Psoas muscle (tissue), 8 donors: ENCODE data around the gene PGS1. TPM values are rescaled to one million over a fixed set of nuclear protein-coding genes. Genes with fewer than 3 reads are reported as not detected.

Experiments used
- ATAC-seq, 4 donors: fragments of 200-7000 bp; cut with Tn5 transposase; one replicate each; pipeline ENCODE4 v1.9.1; 2020; ENCODE audit warnings: moderate library complexity in 3 of 4, mild to moderate bottlenecking in 2 of 4
- DNase-seq, 2 donors: peaks; one replicate each; pipeline ENCODE4 v3.0.0-alpha.2; 2020
- H3K27ac ChIP-seq: fragments of 200-600 bp; one replicate; pipeline ENCODE4 v1.8.0; 2022
- H3K27me3 ChIP-seq, 3 donors: fragments of 200-600 bp in 1 of 3; one replicate each; pipeline versions ENCODE4 v1.6.1 to v1.8.0; 2013 to 2022; ENCODE audit warnings: low read length in 2 of 3, mild to moderate bottlenecking in 2 of 3, moderate library complexity in 1 of 3; ENCODE audit not compliant: insufficient read depth in 3 of 3
- H3K36me3 ChIP-seq, 2 donors: fragments of 200-600 bp in 1 of 2; one replicate each; pipeline versions ENCODE4 v1.6.1 to v1.8.0; 2013 to 2022; ENCODE audit warnings: low read depth in 1 of 2, mild to moderate bottlenecking in 1 of 2, moderate library complexity in 1 of 2; ENCODE audit not compliant: insufficient read depth in 1 of 2
- H3K4me1 ChIP-seq: fragments of 200-600 bp; one replicate; pipeline ENCODE4 v1.8.0; 2022
- H3K4me3 ChIP-seq: fragments of 200-600 bp; one replicate; pipeline ENCODE4 v1.8.0; 2022; ENCODE audit warnings: mild to moderate bottlenecking
- H3K9me3 ChIP-seq: fragments of 200-600 bp; one replicate; pipeline ENCODE4 v1.8.0; 2022
- WGBS, 3 donors: extraction: QIAGEN DNeasy Blood & Tissue Kit; methylation state at CpG; one replicate each; pipeline versions ENCODE4 v1.1.6 to v1.1.7; 2013; 5-methylcytosine and 5-hydroxymethylcytosine counted together
- intact Hi-C, 2 donors: fragments of 100-400 bp; cut with DNase I; formaldehyde crosslinking; loops; one replicate each; pipeline versions ENCODE4 v1.11.0 to v1.14.2; 2022
- polyA plus RNA-seq, 3 donors: library from polyadenylated mRNA; stranded (reverse); fragments of 200-250 nt; gene quantifications; one replicate each; pipeline ENCODE4 v1.2.3, GENCODE V29; 2013
- total RNA-seq, 4 donors: library from RNA; stranded (reverse); fragmentation: NEBNext Ultra II Directional in 2 of 4; extraction: Animal tissue kit (Norgen Biotek cat#: 25700) in 2 of 4; gene quantifications; one replicate each; pipeline versions ENCODE4 v1.2.1 to v1.2.4, GENCODE V29; 2021 to 2023
- TF ChIP-seq, protein P1 (sequence below): fragments of 200-600 bp; IDR thresholded peaks from one replicate; pipeline ENCODE4 v1.8.0; 2022; ENCODE audit warnings: antibody characterized with exemption
- donor health status: healthy with polysubstance abuse.
- donor health status: DM: no; HTN: no; CAD: no; lungs with moderate emphysema.
- donor health status: Bipolar disorder and iron deficiency.
- donor health status: healthy.
- donor health status: DM: yes; HTN: yes; CAD: no.
- donor health status: DM: no; HTN: no; CAD: no.
- donor health status: DM: no; HTN: no; CAD: no.
- donor health status: DM: yes; HTN: yes; CAD: no.

The PGS1 gene
- total and polyA plus RNA-seq, 7 donors = 10.2 to 24.2 (median 16.3) TPM

DNA sequence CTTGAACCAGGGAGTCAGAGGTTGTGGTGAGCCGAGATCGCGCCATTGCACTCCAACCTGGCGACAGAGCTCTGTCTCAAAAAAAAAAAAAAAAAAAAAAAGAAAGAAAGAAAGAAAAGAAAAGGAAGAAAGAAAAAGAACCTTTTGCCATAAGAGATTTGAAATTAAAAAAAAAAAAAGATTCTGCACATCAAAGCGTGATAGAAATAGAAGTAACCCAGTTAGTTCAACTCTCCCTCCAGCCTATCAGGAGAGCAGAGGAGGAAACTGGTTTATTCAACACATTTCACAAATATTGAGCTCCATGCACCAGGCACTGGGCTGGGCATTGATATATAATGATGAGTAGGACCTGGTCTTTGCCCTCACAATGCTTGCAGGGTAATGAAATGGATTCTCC, 16.2 kb upstream of the PGS1 start:
- intact Hi-C loops = loop anchor here in 1 of 2 donors (5.0 kb wide), 1 partner anchor 70 kb away; no protein-coding TSS in a partner anchor
- TF ChIP-seq, protein P1, sequence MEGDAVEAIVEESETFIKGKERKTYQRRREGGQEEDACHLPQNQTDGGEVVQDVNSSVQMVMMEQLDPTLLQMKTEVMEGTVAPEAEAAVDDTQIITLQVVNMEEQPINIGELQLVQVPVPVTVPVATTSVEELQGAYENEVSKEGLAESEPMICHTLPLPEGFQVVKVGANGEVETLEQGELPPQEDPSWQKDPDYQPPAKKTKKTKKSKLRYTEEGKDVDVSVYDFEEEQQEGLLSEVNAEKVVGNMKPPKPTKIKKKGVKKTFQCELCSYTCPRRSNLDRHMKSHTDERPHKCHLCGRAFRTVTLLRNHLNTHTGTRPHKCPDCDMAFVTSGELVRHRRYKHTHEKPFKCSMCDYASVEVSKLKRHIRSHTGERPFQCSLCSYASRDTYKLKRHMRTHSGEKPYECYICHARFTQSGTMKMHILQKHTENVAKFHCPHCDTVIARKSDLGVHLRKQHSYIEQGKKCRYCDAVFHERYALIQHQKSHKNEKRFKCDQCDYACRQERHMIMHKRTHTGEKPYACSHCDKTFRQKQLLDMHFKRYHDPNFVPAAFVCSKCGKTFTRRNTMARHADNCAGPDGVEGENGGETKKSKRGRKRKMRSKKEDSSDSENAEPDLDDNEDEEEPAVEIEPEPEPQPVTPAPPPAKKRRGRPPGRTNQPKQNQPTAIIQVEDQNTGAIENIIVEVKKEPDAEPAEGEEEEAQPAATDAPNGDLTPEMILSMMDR = no peak
- H3K4me1 ChIP-seq = peaks cover 9% of the 10 kb centered on the region
- no peak overlapping the region for H3K4me3 ChIP-seq
- no peak overlapping the region for H3K27ac ChIP-seq
- 97 to 98% (median 98%) methylated on average over 5 of the region's 5 CpGs for WGBS, 3 donors
- H3K9me3 ChIP-seq = no peaks in the 10 kb centered on the region
- peaks cover 0 to 19% of the 10 kb centered on the region in 2 donors for H3K36me3 ChIP-seq
- DNase-seq = no peak
- no peaks in the 10 kb centered on the region for H3K27me3 ChIP-seq
- ATAC-seq = no peak

DNA sequence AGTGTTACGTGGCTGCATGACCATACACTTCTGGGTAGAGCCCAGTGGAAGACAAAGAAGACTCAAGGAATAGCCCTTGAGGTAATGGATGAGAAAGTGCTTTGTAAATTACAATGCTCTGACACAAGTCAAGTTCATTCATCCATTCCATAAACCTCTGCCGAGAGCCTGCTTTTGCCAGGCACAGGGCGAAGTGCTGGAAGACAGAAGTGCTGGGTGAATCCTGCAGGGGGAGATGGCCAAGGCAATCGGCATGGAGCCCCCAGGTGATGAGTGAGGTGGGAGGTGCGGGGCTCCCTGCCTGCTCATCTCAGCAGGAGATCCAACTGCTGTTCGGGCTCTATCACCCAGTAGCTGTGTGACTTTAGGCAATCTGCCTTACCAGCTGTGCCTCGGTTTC, 15.8 kb upstream of the PGS1 start:
- Histone ChIP-seq H3K9me3 (no peaks in the 10 kb centered on the region), H3K4me3 (no peak overlapping the region), H3K27me3 (no peaks in the 10 kb centered on the region), H3K4me1 (peaks cover 7% of the 10 kb centered on the region), H3K36me3 (peaks cover 0 to 15% of the 10 kb centered on the region in 2 donors), H3K27ac (no peak overlapping the region)
- WGBS, 3 donors = 84 to 88% (median 86%) methylated on average over 7 of the region's 7 CpGs
- DNase-seq (no peak), ATAC-seq (no peak)
- TF ChIP-seq, protein P1 = no peak
- intact Hi-C loops = loop anchor here in 1 of 2 donors (5.0 kb wide), 1 partner anchor 70 kb away; no protein-coding TSS in a partner anchor

DNA sequence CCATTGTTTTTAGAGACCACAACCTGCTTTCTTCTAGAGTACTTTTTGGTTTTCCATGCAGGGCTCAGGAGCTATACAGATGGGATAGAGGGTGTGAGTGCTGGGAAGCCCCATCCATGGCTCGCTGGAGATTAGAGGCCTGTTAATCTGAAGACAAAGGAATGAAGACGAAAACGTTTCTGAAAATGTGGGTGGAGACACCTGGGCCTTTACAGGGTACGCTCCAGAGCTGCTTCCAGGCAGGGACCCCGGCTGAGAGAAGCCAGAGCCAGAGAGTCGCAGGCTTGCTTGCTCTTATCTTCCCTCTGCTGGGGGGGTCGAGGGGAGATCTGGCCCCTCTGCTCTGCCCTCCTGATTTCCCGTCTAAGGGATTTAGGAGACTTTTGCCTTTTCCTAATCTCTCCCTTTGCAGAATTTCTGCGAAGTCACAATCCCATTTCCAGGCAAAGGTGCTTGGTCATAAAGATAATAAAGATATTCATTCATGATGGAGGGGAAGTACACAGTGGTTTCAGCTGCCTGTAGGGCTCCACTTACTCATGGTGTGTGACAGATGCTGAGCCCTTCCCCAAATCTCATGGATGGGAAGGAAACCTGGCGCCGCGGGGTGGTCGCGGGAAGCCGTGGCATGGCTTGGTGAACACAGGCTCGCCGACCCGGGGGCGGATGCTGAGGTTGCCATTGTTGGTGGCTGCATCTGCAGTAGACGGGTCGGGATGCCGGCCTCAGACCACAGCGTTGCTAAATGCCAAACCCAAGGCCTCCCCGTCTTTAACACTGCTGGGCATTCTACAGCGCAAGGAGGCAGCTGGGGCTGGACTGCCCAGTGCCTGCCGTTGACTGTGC, 13.8 kb upstream of the PGS1 start:
- Histone ChIP-seq H3K27ac (no peak overlapping the region), H3K9me3 (no peaks in the 10 kb centered on the region), H3K4me3 (no peak overlapping the region), H3K36me3 (no peaks in the 10 kb centered on the region), H3K27me3 (no peaks in the 10 kb centered on the region), H3K4me1 (no peaks in the 10 kb centered on the region)
- TF ChIP-seq, protein P1 = no peak
- no peak for DNase-seq
- WGBS, 3 donors = 88 to 90% (median 89%) methylated on average over 26 of the region's 26 CpGs
- ATAC-seq = no peak
- intact Hi-C loops = loop anchor here in 1 of 2 donors (5.0 kb wide), 1 partner anchor 72 kb away; no protein-coding TSS in a partner anchor

DNA sequence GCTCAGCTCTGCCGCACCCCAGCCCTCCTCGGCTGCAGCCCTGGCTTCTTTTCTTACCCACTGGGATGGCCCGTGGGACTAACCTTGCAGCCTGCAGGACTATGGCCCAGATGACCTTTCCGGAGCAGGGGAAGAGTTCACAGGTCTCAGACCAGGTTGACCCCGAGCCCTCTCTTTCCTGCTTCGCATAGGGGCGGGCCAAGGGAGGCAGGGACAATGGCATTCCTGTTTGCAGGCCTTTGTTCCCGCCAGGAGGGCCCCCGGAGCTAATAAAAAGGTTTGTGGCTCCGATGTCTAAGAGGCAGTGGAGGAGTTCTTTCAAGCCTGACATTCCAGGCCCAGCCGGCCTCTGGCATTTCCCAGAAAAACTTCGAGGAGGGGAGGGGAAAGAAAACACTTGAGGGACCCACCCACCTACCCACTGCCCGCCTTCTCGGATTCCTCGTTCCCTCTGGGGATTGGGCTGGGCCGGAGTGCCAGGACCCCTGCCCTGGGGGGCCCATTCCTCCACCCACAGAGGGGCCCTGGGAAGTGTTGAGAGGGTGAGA, 12.8 kb upstream of the PGS1 start:
- DNase-seq (no peak), ATAC-seq (no peak)
- H3K4me3 ChIP-seq = no peak overlapping the region
- TF ChIP-seq, protein P1 = no peak
- 53 to 71% (median 67%) methylated on average over 16 of the region's 16 CpGs for WGBS, 3 donors
- no peaks in the 10 kb centered on the region for H3K27me3 ChIP-seq
- no peaks in the 10 kb centered on the region for H3K4me1 ChIP-seq
- no peaks in the 10 kb centered on the region for H3K9me3 ChIP-seq
- no peaks in the 10 kb centered on the region for H3K36me3 ChIP-seq
- H3K27ac ChIP-seq = no peak overlapping the region
- intact Hi-C loops = no loop called here
